HepG2 (cell line): ENCODE results near the gene EIF4E1B. TPM values are rescaled to one million over a fixed set of nuclear protein-coding genes. Genes with fewer than 3 reads are reported as not detected.
A peak's percentile ranks its signal among the peaks of the same experiment; 100 is the strongest.

Experiments
- MED13 ChIP-seq: sonication (generic); formaldehyde crosslinking; IDR thresholded peaks from 2 replicates; pipeline ENCODE4 v1.5.0; 2020; ENCODE audit warnings: missing genetic modification reagents
- SMAD3 ChIP-seq: sonication (generic); formaldehyde crosslinking; IDR thresholded peaks from 2 replicates; pipeline ENCODE4 v1.4.0; 2020; ENCODE audit warnings: missing genetic modification reagents
- SMC3 ChIP-seq: IDR thresholded peaks from 2 replicates; pipeline ENCODE4 v1.6.1; 2011; ENCODE audit warnings: low read length, improper control_type of control experiment
- SNAPC2 ChIP-seq: sonication (generic); formaldehyde crosslinking; IDR thresholded peaks from 2 replicates; pipeline ENCODE4 v1.8.1; 2022; ENCODE audit warnings: mild to moderate bottlenecking, missing genetic modification reagents
- THAP11 ChIP-seq: IDR thresholded peaks from 2 replicates; pipeline ENCODE4 v1.6.1; 2016; ENCODE audit warnings: missing biosample characterization, missing genetic modification reagents
- ZNF136 ChIP-seq: sonication (generic); formaldehyde crosslinking; IDR thresholded peaks from 2 replicates; pipeline ENCODE4 v1.8.1; 2022; ENCODE audit warnings: low read depth, mild to moderate bottlenecking, moderate library complexity, missing genetic modification reagents
- ZNF556 ChIP-seq: sonication (generic); formaldehyde crosslinking; IDR thresholded peaks from 2 replicates; pipeline ENCODE4 v1.4.0; 2020; ENCODE audit warnings: mild to moderate bottlenecking, missing genetic modification reagents, borderline replicate concordance
- polyA plus RNA-seq, 8 experiments: library from polyadenylated mRNA; depleted of rRNA in 3 of 8; stranded (reverse) in 7 of 8; unstranded in 1 of 8; fragments of >200 nt; fragmentation: Illumina TruSeq in 4 of 8; extraction: Trizol in 4 of 8; gene quantifications; 2 replicates each; pipeline versions ENCODE4 v1.2.1 to v1.2.3, GENCODE V29; 2011 to 2016; ENCODE audit warnings: low read depth in 4 of 8, missing spikeins in 1 of 8, mixed read lengths in 1 of 8; ENCODE audit not compliant: insufficient read depth in 1 of 8
- total RNA-seq, 5 experiments: library from RNA; depleted of rRNA; stranded (reverse); fragments of >200 nt; fragmentation: Illumina TruSeq; extraction: Trizol; gene quantifications; 2 replicates each; pipeline ENCODE4 v1.2.3, GENCODE V29; 2016; ENCODE audit warnings: low read depth in 1 of 5
- TF ChIP-seq, protein P1 (sequence below), 2 experiments: fragments of 450-650 bp in 1 of 2; sonication (generic) in 1 of 2; formaldehyde crosslinking in 1 of 2; IDR thresholded peaks; 2 replicates each; pipeline versions ENCODE4 v1.6.1 to v1.8.0; 2016 to 2022; ENCODE audit warnings: antibody characterized with exemption in 1 of 2, mild to moderate bottlenecking in 1 of 2, missing genetic modification reagents in 1 of 2
- TF ChIP-seq, protein P2 (sequence below): sonication (generic); formaldehyde crosslinking; conservative IDR thresholded peaks from 2 replicates; pipeline ENCODE4 v1.4.0; 2020; ENCODE audit warnings: missing genetic modification reagents
- TF ChIP-seq, protein P3 (sequence below): sonication (generic); formaldehyde crosslinking; IDR thresholded peaks from 2 replicates; pipeline ENCODE4 v1.5.0; 2020; ENCODE audit warnings: missing genetic modification reagents
- TF ChIP-seq, protein P4 (sequence below): sonication (generic); formaldehyde crosslinking; IDR thresholded peaks from 2 replicates; pipeline ENCODE4 v1.5.0; 2020; ENCODE audit warnings: missing genetic modification reagents

Gene EIF4E1B
- total and polyA plus RNA-seq, 2 of the 13 experiments (the other 11 are each of a cell fraction or from before 2014, with no cell fraction given) = not detected

DNA sequence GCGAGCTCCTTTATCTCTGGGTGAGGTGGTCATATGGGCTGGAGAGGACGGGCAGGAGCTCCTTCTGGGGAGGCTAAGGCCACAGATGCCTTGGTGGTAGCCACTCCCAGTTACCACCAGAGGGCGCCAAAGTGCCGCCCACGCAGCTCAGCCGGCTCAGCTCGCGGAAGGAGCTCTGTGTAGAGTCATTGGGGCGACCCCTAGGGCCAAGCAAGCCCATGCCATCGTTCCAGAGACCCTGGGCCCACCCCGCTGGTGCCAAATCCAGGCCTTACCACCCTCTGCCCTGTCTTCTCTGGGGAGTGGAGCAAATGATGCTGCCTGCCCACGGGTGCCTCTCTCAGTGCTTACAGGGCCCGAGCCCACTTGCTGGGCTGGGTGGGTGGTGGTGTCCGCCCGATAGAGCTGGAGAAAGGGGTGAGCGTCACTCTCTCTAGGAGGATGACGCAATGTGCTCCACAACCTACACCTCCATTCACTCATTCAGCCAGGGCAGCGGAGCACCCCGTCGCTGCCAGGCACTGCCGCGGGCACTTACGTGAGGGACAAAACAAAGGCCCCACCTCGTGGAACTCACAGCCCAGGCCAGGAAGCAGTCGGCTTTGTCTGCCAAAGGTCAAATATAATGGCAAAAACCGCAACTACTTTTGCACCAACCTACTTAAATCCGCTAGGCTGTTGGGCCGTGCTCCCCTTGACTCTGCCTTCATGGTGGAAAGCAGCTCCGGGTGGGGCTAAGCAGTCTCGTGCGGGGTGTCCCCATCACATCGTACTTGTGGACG lies 30.6 kb downstream of the EIF4E1B start (continued):
- TF ChIP-seq, protein P1, sequence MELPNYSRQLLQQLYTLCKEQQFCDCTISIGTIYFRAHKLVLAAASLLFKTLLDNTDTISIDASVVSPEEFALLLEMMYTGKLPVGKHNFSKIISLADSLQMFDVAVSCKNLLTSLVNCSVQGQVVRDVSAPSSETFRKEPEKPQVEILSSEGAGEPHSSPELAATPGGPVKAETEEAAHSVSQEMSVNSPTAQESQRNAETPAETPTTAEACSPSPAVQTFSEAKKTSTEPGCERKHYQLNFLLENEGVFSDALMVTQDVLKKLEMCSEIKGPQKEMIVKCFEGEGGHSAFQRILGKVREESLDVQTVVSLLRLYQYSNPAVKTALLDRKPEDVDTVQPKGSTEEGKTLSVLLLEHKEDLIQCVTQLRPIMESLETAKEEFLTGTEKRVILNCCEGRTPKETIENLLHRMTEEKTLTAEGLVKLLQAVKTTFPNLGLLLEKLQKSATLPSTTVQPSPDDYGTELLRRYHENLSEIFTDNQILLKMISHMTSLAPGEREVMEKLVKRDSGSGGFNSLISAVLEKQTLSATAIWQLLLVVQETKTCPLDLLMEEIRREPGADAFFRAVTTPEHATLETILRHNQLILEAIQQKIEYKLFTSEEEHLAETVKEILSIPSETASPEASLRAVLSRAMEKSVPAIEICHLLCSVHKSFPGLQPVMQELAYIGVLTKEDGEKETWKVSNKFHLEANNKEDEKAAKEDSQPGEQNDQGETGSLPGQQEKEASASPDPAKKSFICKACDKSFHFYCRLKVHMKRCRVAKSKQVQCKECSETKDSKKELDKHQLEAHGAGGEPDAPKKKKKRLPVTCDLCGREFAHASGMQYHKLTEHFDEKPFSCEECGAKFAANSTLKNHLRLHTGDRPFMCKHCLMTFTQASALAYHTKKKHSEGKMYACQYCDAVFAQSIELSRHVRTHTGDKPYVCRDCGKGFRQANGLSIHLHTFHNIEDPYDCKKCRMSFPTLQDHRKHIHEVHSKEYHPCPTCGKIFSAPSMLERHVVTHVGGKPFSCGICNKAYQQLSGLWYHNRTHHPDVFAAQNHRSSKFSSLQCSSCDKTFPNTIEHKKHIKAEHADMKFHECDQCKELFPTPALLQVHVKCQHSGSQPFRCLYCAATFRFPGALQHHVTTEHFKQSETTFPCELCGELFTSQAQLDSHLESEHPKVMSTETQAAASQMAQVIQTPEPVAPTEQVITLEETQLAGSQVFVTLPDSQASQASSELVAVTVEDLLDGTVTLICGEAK (IDR thresholded peaks at IDR 0.05) = peak; percentile 75
- TF ChIP-seq, protein P1 (CRISPR knock-in tag; IDR thresholded peaks at IDR 0.05) = no peak
- TF ChIP-seq THAP11 (0 out of 2 replicates have a peak, but pooled peaks have one; percentile 25), SNAPC2 (CRISPR knock-in tag) (no peak), MED13 (no peak), ZNF556 (peak; percentile 55; the same call in 1 of the 2 replicates), SMAD3 (CRISPR knock-in tag) (0 out of 2 replicates have a peak, but pooled peaks have one; percentile 25), SMC3 (peak; percentile 38; the same call in 1 of the 2 replicates), ZNF136 (CRISPR knock-in tag) (no peak)
- TF ChIP-seq, protein P2, sequence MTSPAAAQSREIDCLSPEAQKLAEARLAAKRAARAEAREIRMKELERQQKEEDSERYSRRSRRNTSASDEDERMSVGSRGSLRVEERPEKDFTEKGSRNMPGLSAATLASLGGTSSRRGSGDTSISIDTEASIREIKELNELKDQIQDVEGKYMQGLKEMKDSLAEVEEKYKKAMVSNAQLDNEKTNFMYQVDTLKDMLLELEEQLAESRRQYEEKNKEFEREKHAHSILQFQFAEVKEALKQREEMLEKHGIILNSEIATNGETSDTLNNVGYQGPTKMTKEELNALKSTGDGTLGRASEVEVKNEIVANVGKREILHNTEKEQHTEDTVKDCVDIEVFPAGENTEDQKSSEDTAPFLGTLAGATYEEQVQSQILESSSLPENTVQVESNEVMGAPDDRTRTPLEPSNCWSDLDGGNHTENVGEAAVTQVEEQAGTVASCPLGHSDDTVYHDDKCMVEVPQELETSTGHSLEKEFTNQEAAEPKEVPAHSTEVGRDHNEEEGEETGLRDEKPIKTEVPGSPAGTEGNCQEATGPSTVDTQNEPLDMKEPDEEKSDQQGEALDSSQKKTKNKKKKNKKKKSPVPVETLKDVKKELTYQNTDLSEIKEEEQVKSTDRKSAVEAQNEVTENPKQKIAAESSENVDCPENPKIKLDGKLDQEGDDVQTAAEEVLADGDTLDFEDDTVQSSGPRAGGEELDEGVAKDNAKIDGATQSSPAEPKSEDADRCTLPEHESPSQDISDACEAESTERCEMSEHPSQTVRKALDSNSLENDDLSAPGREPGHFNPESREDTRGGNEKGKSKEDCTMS (CRISPR knock-in tag) = no peak
- TF ChIP-seq, protein P3, sequence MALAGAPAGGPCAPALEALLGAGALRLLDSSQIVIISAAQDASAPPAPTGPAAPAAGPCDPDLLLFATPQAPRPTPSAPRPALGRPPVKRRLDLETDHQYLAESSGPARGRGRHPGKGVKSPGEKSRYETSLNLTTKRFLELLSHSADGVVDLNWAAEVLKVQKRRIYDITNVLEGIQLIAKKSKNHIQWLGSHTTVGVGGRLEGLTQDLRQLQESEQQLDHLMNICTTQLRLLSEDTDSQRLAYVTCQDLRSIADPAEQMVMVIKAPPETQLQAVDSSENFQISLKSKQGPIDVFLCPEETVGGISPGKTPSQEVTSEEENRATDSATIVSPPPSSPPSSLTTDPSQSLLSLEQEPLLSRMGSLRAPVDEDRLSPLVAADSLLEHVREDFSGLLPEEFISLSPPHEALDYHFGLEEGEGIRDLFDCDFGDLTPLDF (CRISPR knock-in tag) = no peak
- TF ChIP-seq, protein P4, sequence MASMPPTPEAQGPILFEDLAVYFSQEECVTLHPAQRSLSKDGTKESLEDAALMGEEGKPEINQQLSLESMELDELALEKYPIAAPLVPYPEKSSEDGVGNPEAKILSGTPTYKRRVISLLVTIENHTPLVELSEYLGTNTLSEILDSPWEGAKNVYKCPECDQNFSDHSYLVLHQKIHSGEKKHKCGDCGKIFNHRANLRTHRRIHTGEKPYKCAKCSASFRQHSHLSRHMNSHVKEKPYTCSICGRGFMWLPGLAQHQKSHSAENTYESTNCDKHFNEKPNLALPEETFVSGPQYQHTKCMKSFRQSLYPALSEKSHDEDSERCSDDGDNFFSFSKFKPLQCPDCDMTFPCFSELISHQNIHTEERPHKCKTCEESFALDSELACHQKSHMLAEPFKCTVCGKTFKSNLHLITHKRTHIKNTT (CRISPR knock-in tag) = no peak
